Panc1 (cell line): Measurements from ENCODE around the gene MYH7B. TPM values are rescaled to one million over a fixed set of nuclear protein-coding genes. Genes with fewer than 3 reads are reported as not detected.

Experiments
- ATAC-seq: fragments of 200-7000 bp; cut with Tn5 transposase; 2 replicates; pipeline ENCODE4 v1.9.1; 2020; ENCODE audit warnings: mild to moderate bottlenecking, moderate library complexity
- BruUV-seq: library from RNA; stranded (reverse); fragments of 400-500 nt; replicated peaks from 2 replicates; lab custom pipeline; 2021; lab: Mats Ljungman, UMichigan
- CTCF ChIA-PET: fragments of 300-600 bp; sonication (Branson Sonifier 250); formaldehyde crosslinking; loops from one replicate; lab custom pipeline; 2022; ENCODE audit warnings: antibody characterized with exemption; lab: Charles Lee
- POLR2A ChIA-PET: fragments of 300-600 bp; sonication (Branson Sonifier 250); formaldehyde crosslinking; loops from one replicate; lab custom pipeline; 2022; ENCODE audit warnings: antibody characterized with exemption; lab: Charles Lee
- DNase-seq: peaks from one replicate; pipeline ENCODE4 v3.0.0-alpha.2; 2010; ENCODE audit warnings: low read depth, low spot score
- H3K27ac ChIP-seq: 2 replicates; pipeline ENCODE4 v1.5.1; 2011; ENCODE audit warnings: mild to moderate bottlenecking, low read length, inconsistent platforms
- H3K27me3 ChIP-seq: fragments of 200-500 bp; sonication (Bioruptor generic); 2 replicates; pipeline ENCODE4 v1.6.0; 2014; ENCODE audit warnings: low read length, inconsistent platforms; ENCODE audit not compliant: control insufficient read depth, insufficient read depth
- H3K36me3 ChIP-seq: fragments of 200-500 bp; sonication (Bioruptor generic); 2 replicates; pipeline ENCODE4 v1.5.1; 2014; ENCODE audit warnings: inconsistent platforms, mild to moderate bottlenecking, low read length, moderate library complexity; ENCODE audit not compliant: control insufficient read depth, insufficient read depth
- H3K4me1 ChIP-seq: 2 replicates; pipeline ENCODE4 v1.5.1; 2011; ENCODE audit warnings: inconsistent platforms, mild to moderate bottlenecking, low read length, moderate library complexity; ENCODE audit not compliant: control insufficient read depth, insufficient read depth
- H3K4me3 ChIP-seq, 2 experiments: 2 replicates each; pipeline ENCODE4 v1.5.1; 2011 to 2012; ENCODE audit warnings: low read depth in 2 of 2, low read length in 2 of 2, mild to moderate bottlenecking in 2 of 2, inconsistent platforms in 1 of 2, moderate library complexity in 1 of 2
- H3K9me3 ChIP-seq: fragments of 200-500 bp; sonication (Bioruptor generic); 2 replicates; pipeline ENCODE4 v1.5.1; 2014; ENCODE audit warnings: low read depth, mild to moderate bottlenecking, inconsistent platforms, low read length, moderate library complexity; ENCODE audit not compliant: control insufficient read depth, insufficient read depth
- POLR2AphosphoS5 ChIP-seq: IDR thresholded peaks from 2 replicates; pipeline ENCODE4 v1.6.1; 2012; ENCODE audit warnings: mild to moderate bottlenecking, low read depth, low read length, moderate library complexity
- SIN3A ChIP-seq: IDR thresholded peaks from 2 replicates; pipeline ENCODE4 v1.6.1; 2012; ENCODE audit warnings: low read depth, mild to moderate bottlenecking, low read length, moderate library complexity, borderline replicate concordance; ENCODE audit not compliant: insufficient read depth
- TCF7L2 ChIP-seq: IDR thresholded peaks from 2 replicates; pipeline ENCODE4 v1.6.1; 2011; ENCODE audit warnings: mild to moderate bottlenecking, low read depth, low read length, inconsistent platforms
- in situ Hi-C: cut with HindIII; loops from 2 replicates; pipeline ENCODE4 v1.10.0; 2016; ENCODE audit warnings: low sequenced_read_pairs, low pct_unique_long_range_greater_than_20kb
- intact Hi-C: fragments of 100-400 bp; cut with micrococcal nuclease; formaldehyde crosslinking; loops from one replicate; pipeline ENCODE4 v1.10.0; 2022; ENCODE audit not compliant: unreplicated experiment
- total RNA-seq: library from RNA; stranded (reverse); gene quantifications from one replicate; pipeline ENCODE4 v1.2.1, GENCODE V29; 2021; ENCODE audit not compliant: unreplicated experiment
- TF ChIP-seq, protein P1 (sequence below): fragments of 450-650 bp; IDR thresholded peaks from 2 replicates; pipeline ENCODE4 v1.5.1; 2017; ENCODE audit warnings: mild to moderate bottlenecking
- TF ChIP-seq, protein P2 (sequence below), 2 experiments: IDR thresholded peaks; 2 replicates each; pipeline ENCODE4 v1.6.1; 2011 to 2012; ENCODE audit warnings: low read depth in 2 of 2, control low read depth in 1 of 2, low read length in 1 of 2, mild to moderate bottlenecking in 1 of 2, moderate library complexity in 1 of 2; ENCODE audit not compliant: insufficient read depth in 1 of 2

MYH7B gene
- total RNA-seq, 1 experiment from 2014 or later, result 0.59 TPM

DNA sequence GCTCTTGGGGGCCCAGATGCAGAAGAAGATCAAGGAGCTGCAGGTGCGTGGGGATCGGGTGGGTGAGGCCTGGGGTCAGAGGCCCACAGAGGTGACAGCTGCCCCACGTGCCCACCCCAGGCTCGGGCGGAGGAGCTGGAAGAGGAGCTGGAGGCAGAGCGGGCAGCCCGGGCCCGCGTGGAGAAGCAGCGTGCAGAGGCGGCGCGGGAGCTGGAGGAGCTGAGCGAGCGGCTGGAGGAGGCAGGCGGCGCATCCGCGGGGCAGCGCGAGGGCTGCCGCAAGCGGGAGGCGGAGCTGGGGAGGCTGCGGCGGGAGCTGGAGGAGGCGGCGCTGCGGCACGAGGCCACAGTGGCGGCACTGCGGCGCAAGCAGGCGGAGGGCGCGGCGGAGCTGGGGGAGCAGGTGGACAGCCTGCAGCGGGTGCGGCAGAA lies 41.5 kb downstream of the MYH7B start:
- no peaks in the 10 kb centered on the region for H3K4me1 ChIP-seq
- no peak overlapping the region for H3K4me3 ChIP-seq
- H3K27me3 ChIP-seq, result no peaks in the 10 kb centered on the region
- H3K27ac ChIP-seq, result no peak overlapping the region
- no peak for ATAC-seq
- no peak for DNase-seq
- no peaks in the 10 kb centered on the region for H3K36me3 ChIP-seq
- BruUV-seq, result no TSS peak
- TF ChIP-seq SIN3A (no peak), POLR2AphosphoS5 (no peak), TCF7L2 (no peak)
- TF ChIP-seq, protein P1, sequence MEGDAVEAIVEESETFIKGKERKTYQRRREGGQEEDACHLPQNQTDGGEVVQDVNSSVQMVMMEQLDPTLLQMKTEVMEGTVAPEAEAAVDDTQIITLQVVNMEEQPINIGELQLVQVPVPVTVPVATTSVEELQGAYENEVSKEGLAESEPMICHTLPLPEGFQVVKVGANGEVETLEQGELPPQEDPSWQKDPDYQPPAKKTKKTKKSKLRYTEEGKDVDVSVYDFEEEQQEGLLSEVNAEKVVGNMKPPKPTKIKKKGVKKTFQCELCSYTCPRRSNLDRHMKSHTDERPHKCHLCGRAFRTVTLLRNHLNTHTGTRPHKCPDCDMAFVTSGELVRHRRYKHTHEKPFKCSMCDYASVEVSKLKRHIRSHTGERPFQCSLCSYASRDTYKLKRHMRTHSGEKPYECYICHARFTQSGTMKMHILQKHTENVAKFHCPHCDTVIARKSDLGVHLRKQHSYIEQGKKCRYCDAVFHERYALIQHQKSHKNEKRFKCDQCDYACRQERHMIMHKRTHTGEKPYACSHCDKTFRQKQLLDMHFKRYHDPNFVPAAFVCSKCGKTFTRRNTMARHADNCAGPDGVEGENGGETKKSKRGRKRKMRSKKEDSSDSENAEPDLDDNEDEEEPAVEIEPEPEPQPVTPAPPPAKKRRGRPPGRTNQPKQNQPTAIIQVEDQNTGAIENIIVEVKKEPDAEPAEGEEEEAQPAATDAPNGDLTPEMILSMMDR, result no peak
- TF ChIP-seq, protein P2, sequence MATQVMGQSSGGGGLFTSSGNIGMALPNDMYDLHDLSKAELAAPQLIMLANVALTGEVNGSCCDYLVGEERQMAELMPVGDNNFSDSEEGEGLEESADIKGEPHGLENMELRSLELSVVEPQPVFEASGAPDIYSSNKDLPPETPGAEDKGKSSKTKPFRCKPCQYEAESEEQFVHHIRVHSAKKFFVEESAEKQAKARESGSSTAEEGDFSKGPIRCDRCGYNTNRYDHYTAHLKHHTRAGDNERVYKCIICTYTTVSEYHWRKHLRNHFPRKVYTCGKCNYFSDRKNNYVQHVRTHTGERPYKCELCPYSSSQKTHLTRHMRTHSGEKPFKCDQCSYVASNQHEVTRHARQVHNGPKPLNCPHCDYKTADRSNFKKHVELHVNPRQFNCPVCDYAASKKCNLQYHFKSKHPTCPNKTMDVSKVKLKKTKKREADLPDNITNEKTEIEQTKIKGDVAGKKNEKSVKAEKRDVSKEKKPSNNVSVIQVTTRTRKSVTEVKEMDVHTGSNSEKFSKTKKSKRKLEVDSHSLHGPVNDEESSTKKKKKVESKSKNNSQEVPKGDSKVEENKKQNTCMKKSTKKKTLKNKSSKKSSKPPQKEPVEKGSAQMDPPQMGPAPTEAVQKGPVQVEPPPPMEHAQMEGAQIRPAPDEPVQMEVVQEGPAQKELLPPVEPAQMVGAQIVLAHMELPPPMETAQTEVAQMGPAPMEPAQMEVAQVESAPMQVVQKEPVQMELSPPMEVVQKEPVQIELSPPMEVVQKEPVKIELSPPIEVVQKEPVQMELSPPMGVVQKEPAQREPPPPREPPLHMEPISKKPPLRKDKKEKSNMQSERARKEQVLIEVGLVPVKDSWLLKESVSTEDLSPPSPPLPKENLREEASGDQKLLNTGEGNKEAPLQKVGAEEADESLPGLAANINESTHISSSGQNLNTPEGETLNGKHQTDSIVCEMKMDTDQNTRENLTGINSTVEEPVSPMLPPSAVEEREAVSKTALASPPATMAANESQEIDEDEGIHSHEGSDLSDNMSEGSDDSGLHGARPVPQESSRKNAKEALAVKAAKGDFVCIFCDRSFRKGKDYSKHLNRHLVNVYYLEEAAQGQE (IDR thresholded peaks at IDR 0.05; ENCODE audit: insufficient read depth in 1 of 2, low read depth in 2 of 2, low read length in 1 of 2), result no peak
- H3K9me3 ChIP-seq, result no peaks in the 10 kb centered on the region
- ChIA-PET CTCF (no interaction called here), POLR2A (no interaction called here)
- intact Hi-C loops, result no loop called here
- in situ Hi-C loops, result no loop called here

DNA sequence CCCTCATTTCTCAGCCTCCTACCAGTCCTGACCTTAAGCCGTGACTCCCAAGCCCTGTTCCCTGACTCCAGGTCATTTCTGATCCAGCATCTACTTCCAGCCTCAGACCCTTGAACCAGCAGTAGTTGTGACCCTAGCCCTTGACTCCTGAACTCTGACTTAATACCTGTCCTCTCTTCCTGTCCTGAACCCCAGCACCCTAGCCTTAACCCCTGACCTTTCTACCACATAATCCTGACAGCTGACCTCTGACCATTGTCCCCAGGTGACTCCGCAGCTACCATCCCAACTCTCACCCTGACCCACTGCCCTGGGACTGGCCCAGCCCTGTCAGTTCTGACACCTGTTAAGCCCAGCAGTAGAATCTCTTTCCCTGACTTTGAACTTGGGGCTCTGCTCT lies 42.1 kb downstream of the MYH7B start:
- Histone ChIP-seq H3K4me1 (no peaks in the 10 kb centered on the region), H3K27ac (no peak overlapping the region), H3K36me3 (no peaks in the 10 kb centered on the region), H3K9me3 (no peaks in the 10 kb centered on the region), H3K4me3 (no peak overlapping the region), H3K27me3 (no peaks in the 10 kb centered on the region)
- intact Hi-C loops (no loop called here), in situ Hi-C loops (no loop called here)
- DNase-seq (no peak), ATAC-seq (no peak)
- POLR2A ChIA-PET, result no interaction called here
- no TSS peak for BruUV-seq
- TF ChIP-seq, protein P1, result no peak
- CTCF ChIA-PET, result no interaction called here
